GM19099 (cell line): ENCODE measurements around the gene SRD5A2.

Experiments
- POLR2A ChIP-seq: IDR thresholded peaks from 3 replicates; pipeline ENCODE4 v1.6.1; 2011; ENCODE audit warnings: low read depth; ENCODE audit not compliant: insufficient read length; ENCODE audit errors: extremely low read depth

SRD5A2 gene

DNA sequence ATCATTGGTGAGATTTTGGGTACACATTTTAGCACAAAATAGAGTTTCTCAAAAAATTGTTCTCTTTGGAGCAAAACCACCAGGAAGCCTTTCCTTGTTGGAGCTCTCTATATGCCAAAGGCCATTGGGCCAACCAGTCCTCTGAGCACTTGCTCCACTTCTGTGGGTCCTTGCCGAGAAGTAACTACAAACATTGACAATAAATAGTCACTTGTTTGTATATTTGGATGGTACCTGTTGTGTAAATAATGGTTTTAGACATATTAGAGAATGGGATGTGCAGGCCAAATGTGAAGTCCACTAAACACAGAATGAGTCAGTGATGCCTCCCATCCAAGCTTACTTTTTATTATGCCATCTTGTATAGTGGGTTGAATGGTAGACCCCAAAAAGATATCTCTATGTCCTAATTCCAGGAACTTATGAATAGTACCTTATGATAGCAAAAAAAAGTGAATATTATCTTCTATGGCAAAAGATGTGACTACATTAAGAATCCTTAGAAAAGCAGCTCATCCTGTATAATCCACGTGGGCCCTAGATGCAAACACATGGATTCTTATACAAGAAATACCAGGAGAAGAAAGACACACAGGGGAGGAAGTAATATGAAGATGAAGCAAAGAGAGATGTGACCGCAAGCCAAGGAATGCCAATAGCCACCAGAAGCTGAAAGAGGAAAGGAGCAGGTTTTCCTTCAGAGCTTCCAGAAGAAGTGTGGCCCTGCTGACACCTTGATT lies 24.6 kb downstream of the SRD5A2 start:
- TF ChIP-seq POLR2A = no peak

DNA sequence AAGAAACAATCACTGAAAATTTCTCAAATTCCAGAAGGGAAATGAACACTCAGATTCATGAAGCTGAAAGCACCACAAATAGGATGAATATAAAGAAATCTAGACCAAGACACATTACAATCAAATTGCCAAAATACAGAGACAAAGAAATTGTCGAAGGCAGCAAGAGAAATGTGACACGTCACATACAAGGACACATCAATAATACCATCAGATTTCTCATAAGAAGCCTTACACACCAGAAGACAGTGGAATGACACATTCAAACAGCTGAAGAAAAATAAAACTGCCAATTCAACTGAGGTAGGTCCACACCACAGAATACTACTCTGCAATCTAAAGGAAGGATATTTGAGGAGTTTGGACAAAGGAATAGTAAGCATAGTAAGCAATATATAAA lies 27.4 kb downstream of the SRD5A2 start:
- no peak for TF ChIP-seq POLR2A

DNA sequence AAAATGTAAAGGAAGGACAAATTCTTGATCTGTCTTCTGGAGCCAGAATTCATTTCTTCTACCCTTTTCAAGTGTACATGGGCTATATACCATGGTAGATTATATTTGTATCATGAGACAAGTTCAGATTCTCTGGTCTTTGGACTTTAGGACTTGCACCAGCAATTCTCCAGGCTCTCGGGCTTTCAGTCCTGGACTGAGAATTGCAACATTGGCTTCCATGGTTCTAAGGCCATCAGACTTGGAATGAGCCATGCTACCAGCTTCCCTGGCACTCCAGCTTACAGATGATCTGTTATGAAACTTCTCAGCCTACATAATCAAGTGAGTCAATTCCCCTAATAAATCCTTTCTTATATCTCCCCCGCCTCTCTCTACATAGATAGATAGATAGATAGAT lies 33.3 kb downstream of the SRD5A2 start:
- no peak for TF ChIP-seq POLR2A

DNA sequence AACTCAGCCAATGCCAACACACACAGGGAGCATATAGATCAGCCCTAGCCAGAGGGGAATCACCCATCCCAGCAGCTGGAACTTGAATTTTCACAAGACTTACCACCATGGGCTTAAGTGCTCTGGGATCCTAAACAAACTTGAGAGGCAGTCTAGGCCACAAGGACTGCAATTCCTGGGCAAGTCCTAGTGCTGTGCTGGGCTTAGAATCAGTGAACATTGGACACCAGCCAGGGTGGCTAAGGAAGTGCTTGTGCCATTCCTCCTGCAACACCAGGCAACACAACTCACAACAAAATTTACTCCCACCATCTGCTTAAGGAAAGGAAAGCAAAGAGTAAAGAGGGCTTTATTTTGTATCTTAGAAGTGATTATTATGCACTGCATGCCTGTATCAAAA lies 38.9 kb downstream of the SRD5A2 start:
- no peak for TF ChIP-seq POLR2A

DNA sequence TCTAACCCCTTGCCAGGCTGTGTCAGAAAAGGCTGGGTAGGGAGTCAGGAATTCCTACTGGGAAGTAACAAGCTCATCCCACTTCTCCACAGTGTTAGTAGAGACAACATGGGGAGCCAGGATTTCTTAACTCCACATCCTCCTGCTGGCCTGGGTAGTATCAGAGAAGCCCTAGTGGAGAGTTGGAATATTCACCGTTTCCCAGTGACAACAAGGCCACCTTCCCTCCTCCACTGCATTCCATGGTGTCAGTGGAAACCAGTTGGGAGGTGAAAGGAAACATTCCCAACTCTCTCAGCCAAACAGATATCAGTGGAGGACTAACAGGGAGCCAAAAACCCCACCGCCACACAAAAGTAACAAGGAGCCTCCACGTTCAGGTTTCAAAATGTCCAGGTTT lies 41.2 kb downstream of the SRD5A2 start:
- no peak for TF ChIP-seq POLR2A

- TF ChIP-seq POLR2A = no peak
Measured at GRCh38 chr2:31535768-31536167, 45.0 kb downstream of the SRD5A2 start.

DNA sequence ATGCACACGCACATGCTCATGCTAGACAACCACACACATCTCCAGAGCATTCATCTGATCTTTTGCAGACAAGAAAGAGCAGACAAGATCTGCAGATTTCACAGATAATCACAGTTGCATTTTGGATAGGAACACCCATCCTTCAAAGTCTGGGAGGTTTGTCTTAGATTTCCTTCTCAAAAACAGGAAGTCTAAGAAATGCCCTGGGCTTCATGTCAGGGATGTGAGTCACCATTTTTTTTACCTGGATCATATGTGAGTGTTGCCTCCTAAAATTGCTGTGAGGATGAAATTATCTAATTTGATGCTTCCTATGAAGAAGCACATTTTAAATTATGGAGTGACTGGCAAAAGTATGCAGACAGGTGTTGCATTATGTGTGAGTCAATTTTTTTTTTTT lies 46.1 kb downstream of the SRD5A2 start:
- no peak for TF ChIP-seq POLR2A

GRCh38 chr2:31533036-31533435 lies 47.7 kb downstream of the SRD5A2 start:
- no peak for TF ChIP-seq POLR2A

DNA sequence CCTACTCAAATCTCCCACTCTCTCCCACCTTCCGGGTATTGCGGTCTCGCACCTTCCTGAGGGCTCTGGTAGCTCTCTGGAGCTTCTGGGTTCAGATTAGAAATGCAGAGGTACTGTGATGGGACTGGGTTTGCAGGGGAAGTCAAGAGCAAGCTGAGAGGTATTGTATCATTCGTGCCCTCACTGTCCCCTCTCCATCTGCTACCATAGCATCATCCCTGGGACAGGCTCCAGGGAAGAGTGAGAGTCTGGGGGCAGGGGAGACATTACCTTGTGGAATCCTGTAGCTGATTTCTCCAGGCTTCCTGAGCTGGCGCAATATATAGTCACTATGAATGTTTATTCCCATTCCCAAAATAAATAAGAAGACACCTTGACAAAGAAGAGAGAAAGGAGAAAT lies 49.6 kb downstream of the SRD5A2 start:
- TF ChIP-seq POLR2A = no peak

GRCh38 chr2:31529256-31529655 lies 51.5 kb downstream of the SRD5A2 start:
- no peak for TF ChIP-seq POLR2A

GRCh38 chr2:31528823-31529222 lies 51.9 kb downstream of the SRD5A2 start:
- TF ChIP-seq POLR2A = no peak

- no peak for TF ChIP-seq POLR2A
Measured at GRCh38 chr2:31526946-31527732, 53.6 kb downstream of the SRD5A2 start.

- no peak for TF ChIP-seq POLR2A
Measured at GRCh38 chr2:31525876-31526275, 54.9 kb downstream of the SRD5A2 start.

GRCh38 chr2:31524592-31524991 lies 56.1 kb downstream of the SRD5A2 start:
- TF ChIP-seq POLR2A = no peak

- no peak for TF ChIP-seq POLR2A
Measured at GRCh38 chr2:31523871-31524492, 56.8 kb downstream of the SRD5A2 start.

DNA sequence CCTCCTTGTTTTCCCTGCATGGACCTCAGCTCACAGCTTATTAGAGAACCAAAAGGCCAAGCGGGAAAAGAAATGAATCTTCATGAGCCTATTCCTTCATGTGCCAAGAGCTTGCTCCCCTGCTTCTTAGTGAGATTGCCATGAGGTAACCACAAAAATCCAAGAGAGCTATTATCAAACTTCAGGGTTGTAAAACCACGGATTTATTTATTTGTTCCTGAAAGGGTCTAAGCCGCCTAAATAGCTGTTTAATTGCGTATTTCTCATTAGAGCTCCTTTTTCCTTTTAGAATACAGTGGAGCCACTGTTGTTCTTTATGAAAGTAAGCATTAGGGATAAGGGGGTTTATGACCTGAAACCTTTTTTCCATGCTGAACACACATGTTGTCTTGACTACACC lies 58.0 kb downstream of the SRD5A2 start:
- TF ChIP-seq POLR2A = no peak

- TF ChIP-seq POLR2A = no peak
Measured at GRCh38 chr2:31517442-31518203, 63.1 kb downstream of the SRD5A2 start.
